GM21576 (cell line): ENCODE results near the gene IL2RA.

ENCODE experiments used
- ATAC-seq: cut with Tn5 transposase; IDR thresholded peaks from one replicate; pipeline ENCODE4 v1.9.1; 2021; ENCODE audit warnings: mild to moderate bottlenecking, moderate library complexity; ENCODE audit not compliant: unreplicated experiment

IL2RA gene

DNA sequence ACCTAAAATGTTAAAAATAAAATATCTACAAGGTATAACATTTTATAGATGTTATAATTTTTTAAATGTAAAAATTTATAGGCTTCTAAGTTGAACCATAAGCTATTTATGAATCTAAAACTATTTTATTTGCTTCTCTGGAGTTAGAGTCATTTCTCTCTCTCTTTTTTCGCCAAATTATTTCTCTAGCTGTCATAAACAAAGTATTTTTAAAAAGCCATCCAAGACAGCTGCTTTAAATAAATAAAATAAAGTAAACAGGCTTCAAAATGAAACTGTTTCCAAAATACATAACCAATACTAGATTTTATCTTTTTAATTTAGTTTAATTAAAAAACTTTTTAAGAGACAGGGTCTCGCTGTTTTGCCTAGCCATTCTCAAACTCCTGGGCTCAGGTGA is 72.4 kb downstream of the IL2RA start:
- ATAC-seq, result no peak

DNA sequence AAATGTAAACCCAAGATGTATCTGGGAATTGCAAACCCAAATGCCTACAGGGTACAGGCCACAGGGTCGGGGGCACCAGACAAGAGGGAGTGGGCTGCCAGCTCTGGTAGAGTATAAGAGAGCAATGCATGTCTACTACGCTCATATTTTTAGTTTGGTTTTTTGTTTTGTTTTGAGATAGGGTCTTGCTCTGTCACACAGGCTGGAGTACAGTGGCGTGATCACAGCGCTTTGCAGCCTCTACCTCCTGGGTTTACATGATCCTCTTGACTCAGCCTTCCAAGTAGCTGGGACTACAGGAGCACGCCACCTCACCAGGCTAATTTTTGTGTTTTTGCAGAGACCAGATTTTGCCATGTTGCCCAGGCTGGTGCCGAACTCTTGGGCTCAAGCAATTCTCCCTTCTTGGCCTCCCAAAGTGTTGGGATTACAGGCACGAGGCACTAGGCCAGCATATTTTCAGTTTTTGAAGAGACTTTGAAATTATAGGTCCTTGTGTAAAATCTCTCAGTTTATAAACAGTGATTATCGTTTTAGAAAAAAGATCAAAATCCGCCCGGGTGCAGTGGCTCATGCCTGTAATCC is 73.7 kb downstream of the IL2RA start:
- ATAC-seq, result no peak

DNA sequence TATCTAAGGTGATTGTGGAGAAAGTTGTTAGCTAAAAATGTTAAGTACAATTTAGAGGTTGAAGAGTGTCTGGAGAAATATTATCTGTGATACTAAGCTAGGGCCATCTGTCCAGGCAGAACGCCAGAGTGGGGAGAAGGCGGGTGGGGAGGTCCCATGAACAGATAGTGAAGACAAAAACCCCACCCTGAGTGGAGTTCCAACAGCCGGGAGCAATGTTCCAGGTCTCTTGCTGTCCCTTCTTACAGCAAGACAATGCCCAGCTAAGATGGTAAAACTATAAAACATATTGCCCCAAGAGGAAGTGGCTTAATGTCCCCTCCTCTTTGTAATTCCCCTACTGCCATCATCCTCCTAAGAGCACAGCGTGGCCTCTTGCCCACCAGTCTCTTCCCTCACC is 74.4 kb downstream of the IL2RA start:
- no peak for ATAC-seq

DNA sequence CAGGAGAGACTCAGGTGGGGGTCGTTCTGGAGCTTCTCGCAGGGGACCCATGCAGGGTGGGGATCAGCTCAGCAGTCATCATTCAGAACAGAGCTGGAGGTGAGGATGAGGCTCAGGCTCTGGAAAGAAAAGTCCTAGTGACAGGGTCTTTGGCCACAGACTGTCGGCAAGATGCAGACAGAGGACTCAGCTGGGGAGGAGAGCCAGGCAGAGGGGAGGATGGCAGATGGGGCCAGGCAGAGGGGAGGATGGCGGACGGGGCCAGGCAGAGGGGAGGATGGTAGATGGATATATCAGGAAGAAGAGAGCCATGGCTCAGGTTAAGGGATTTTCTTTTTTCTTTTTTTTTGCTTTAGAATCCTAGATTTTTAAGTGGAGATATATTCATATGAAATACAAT is 77.1 kb downstream of the IL2RA start:
- ATAC-seq, result no peak

DNA sequence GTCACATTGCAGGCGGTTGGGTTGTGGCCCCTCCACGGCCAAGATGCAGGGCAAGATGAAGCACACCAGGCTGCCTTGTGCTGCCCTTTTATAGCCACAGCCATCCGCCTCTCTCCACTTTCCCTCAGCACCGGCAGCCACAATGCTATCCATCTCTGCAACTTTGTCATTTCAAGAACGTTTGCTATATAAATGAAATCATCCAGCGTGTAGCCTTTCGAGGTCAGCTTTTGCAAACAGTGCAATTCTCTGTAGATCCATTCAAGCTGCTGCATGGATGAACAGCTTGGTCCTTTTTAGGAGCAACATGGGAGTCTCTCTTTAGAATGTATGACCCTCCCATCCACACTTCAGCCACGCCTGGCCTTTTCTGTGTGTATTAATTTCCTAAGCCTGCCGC is 78.4 kb downstream of the IL2RA start:
- ATAC-seq, result no peak

DNA sequence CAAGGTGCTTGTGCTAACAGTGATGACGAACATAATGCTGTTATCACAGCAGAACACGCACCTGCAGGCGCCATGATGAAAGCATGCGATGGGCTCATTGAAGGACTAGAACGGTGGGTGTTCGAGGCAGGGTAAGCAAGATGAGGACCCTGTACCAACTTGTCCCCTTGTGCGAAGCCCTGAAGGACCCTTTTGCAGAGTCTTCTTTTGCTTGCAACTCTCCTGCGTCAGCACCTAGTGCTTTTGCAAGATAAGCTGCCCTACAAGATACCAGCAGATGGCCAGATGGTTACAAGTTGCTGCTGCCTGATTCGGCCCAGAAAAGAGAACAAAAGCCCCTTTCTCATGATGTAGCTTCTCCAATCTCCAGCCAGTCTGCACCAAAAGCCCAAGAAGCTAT is 80.6 kb downstream of the IL2RA start:
- no peak for ATAC-seq

DNA sequence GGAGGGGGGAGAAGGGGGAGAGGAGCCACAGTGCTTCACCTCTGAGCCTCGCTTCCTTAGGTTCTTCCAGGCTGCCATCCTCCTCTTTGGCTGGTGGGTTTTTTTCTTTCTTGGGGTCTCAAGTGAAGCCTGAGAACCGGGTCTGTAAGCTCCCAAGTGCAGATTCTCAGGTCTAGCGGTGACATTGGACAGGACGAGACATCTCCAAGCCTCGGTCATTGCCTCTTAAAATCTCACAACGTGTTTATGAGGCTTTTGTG is 84.0 kb downstream of the IL2RA start:
- ATAC-seq, result no peak

DNA sequence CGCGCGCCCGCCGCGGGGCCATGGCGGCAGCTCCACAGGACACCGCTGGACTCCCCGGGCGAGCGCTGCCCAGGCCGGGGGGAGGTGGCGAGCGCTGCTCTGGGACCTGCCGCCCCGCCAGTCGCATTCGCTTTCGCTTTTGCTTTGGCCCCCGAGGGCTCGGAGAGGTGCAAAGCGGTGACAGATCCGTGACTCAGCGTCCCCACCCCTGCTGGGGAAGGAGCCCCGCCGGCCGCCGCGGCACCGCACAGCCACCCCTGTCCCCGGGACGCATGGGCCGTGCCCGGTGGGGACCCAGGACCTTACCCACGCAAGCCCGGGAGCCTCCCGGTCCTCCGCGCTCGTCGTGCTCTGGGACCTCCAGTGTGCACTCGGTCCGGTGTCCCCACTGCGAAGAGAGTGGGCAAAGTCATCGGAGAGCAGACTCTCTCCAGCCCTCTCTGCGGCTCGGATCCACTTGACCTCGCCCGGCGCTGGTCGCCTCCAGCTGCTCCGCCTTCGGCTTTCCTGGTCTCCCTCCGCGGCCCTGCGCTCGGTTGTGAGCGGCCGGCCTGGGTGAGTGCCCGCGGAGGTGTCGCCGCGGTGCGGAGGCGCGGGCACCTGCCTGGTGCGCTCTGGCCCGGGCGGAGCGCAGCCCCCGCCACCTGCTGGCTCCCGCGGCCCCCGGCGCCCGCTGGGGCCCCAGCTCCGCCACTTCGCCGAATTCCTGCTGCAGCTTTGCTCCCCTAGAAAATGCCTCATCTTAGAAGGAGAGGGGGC is 84.5 kb downstream of the IL2RA start, which contains the start of gene IL15RA:
Gene IL15RA, minus strand, starts transcription at position 73 of the 759 bp plus-strand sequence. Its CDS starts 51 bp downstream, at position 22.
- peak; percentile 57 for ATAC-seq

DNA sequence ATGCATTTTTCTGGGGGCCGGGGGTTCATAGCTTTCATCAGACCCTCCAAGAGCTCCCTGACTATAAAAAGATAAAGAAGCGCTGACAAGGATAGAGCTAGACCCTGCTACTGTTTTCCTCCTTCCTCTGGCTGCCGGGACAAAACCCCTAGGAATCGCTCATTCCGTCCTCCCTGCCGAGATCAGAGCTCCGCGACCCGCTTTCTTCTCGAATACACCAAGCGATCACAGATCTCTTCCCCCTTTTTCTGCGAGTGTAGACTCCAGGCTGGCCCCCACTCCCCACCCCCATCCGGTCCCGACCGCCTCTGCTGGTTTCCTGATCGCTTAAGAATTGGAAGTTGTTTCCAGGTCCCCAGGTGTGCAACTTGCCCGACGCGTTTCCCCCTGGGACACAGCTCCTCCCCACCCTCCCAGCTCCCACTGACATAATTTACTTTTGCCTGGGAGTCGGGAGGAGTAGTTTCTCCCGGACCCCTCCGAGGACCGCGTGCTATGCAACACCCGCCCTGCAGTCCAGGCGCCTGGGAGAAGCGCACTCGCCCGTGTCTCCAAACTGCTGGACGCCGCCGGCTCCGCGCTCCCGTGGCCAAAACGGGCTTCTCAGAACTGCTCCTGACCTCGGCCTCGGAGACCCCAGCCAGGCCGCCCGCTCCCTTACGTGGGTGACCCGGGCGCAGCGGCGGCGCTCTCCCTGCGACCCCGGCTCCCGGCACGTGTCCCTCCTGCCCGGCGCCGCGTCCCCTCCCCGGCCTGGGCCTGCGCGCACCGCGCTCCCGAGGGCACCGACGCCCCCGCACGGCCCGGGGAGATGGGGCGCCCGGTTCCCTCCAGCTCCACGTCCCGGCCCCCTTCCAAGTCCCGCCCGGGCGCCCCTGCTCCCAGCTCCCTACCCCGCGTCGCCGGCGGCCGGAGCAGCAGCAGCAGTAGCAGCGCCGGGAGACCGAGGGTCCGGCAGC is 85.4 kb downstream of the IL2RA start:
- ATAC-seq, result peak; percentile 11

DNA sequence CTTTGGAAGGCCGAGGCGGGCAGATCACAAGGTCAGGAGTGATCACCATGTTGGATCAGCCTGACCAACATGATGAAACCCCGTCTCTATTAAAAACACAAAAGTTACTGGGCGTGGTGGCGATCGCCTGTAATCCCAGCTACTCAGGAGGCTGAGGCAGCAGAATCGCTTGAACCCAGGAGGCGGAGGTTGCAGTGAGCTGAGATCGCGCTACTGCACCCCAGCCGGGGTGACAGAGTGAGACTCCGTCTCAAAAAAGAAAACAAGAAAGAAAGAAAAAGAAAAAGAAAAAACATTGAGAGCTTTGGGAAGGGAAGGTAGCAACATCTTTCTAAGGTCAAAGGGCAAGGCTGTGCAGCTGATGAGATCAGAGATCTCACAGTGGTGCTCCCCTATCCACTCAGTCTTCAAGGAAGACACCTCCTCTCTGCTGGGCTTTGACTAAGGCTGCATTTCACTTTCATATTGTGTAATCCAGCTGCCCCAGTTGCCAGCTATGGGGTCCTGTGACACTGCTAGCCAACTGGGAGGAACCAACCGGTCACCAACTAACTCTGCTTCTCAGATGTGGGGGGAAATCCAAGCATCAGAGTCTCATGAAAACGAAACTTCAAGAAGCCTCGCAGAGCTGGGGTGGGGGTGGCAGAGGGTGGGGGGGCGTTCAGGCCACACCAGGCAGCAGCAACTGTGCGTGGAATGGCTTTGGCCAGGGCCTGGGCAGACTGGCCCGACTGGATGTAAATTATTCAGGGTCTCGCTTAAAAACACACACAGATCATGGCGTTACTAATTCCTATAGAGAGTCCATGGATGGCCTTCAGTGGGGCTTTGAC is 86.3 kb downstream of the IL2RA start:
- peak; percentile 63 for ATAC-seq

DNA sequence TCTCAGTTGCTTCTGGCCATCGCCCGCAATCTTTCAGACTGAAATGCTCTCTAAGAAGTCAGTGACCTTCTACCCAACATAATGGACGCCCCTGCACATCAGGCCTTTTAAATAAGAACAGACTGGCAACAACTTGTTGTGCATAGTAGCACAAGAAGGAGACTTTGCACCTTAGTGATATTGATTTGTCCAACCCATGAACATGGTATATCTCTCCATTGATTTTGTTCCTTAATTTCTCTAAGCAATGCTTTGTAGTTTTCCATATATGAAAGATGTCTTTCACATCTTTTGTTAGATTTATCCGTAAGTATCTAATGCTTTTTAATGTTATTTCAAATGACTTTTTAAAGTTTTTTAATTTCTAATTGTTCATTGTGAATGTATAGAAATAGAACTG is 89.1 kb downstream of the IL2RA start:
- no peak for ATAC-seq

DNA sequence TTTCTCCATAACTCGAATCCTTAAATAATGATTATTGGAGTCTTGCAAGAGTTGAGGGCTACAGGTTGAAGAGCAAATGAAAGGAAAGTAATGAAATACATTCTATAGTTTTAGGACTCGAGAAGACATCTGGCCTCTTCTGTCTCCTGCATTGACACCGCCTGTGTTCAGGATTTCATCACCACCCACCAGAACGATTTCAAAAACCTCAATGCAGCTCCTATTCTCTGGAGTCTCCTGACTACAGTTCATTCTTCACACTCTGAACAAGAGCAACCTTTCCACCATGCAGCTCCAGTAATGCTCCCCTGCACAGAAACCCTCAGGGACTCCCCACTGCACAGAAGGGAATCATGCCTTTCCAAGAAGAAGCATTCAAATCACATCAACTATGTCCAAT is 90.3 kb downstream of the IL2RA start:
- ATAC-seq, result no peak

DNA sequence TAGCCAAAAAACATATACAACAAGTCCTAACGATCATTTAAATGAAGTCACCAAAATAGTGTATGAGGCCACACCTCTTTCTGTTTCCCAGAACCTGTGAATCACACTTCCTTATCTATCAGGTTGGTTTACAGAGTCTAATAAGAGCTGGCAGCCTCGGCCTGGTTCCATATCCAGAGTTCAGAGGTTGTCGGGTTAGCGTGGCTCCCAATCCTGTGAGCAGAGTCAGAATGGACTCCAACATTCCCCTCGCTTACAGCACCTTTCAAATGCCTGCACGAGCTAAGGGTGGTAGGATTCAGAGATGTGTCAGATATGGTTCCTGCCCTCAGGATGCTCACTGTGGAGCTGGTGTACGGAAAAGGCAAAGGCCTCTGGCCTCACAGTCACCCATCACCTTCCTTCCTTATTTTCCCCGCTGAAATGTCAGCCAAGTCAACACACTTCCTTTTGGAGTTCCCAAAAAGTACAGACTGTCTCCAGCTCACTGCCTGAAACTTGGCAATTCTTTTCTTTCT is 90.8 kb downstream of the IL2RA start:
- peak; percentile 32 for ATAC-seq

DNA sequence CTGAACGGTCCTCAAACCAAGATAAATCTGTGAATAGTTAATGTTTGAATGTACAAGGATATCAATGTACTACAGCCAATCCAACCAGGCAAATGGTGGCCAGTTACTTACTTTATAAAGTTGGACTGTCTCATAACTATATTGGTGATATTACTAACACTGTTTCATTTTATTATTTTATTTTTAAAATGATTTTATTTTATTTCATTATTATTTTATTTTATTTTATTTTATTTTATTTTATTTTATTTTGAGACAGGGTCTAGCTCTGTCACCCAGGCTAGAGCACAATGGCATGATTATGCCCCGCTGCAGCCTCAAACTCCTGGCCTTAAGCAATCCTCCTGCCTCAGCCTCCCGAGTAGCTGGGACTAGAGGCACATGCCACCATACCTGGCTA is 91.6 kb downstream of the IL2RA start:
- ATAC-seq, result no peak

DNA sequence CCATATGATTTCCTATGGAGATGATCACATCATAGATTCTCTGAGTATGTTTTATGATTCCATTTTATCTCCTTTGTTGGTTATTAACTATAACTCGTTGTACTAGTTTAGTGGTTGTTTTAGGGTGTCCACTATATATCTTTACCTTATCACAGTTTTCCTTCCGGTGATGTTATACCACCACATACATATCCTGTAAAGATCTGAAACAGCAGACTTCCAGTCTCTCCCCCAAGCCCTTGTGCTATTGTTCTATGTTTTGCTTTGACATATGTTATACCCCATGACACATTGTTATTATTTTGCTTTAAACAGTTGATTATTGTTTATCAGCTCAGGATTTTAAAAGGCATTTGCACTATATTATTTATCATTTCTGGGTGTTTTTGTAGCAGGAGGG is 92.1 kb downstream of the IL2RA start:
- ATAC-seq, result no peak

DNA sequence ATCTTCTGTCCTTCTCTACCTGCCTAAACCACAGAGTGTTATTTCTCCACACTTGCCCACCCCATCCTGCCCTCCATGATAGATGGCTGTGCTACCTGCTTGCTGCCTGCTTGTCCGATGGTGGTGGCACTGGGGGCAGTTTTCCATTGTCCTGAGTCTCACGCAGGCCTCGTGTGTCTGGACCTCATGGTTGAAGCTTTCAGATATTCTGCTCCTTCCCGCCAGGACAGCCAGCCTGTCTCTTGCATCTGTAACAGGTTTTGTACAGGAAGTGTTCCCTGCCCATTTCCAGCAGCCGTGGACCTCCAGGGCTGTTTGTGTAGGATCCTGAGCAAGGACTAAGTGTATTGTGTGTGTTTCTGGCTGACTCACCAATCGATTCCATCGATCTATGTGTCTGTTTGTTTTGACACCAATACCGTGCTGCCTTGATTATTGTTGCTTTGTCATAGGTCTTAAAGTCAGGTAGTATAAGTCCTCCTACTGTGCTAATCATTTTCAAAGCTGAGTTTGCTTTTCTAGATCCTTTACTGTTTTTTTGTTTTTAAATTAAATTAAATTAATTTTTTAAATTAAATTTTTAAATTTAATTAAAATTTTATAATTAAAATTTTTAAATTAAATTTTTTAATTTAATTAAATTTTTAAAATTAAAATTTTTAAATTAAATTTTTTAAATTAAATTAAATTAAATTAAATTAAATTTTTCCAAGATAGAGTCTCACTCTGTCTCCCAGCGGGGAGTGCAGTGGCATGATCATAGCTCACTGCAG is 93.3 kb downstream of the IL2RA start:
- ATAC-seq, result no peak

DNA sequence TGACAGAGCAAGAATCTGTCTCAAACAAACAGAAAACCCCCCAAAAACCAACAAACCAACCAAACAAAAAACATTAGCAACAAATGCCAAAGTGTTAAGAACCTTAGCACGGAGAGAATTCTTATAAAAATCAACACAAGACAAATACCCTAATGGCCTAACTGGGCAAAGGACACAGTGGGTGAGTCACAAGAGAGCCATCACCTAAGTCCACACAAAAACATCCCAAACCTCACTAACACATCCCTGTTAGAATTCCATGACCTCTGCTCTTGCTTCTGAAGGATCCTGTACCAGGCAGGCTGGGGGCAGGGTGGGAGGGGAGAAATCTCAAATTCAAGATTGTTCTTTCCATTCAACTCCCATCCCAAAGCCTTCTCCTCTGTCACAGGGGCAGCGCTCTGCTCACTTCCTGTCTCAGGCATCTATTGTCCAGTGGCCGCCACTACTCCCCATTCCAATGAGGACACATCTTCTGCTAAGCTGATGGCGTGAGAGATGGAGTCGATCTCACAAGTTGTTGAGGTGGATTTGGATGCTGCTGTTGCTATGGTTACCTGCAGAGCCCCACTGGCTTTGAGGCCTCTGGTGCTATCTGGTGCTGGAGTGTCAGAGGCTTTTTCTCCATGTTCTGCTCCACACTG is 94.0 kb downstream of the IL2RA start:
- ATAC-seq, result no peak

DNA sequence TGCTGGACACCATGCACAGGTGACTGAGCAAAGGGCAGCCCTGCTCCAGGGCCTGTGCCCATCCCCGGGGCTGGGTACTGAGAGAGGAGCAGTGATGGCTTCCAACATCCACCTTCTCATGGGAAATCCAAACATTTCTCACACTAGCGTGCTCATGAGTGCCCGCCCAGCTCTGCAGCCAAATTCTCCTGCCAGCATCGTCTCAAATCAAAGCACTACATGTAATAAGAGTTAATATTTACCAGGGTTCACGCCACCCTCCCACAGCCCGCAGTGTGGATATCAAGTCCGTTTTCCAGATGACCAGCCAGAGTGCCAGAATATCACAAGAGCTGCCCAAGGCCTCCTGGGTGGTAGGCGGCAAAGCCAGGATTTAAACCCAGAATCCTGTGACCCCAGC is 96.9 kb downstream of the IL2RA start:
- no peak for ATAC-seq

DNA sequence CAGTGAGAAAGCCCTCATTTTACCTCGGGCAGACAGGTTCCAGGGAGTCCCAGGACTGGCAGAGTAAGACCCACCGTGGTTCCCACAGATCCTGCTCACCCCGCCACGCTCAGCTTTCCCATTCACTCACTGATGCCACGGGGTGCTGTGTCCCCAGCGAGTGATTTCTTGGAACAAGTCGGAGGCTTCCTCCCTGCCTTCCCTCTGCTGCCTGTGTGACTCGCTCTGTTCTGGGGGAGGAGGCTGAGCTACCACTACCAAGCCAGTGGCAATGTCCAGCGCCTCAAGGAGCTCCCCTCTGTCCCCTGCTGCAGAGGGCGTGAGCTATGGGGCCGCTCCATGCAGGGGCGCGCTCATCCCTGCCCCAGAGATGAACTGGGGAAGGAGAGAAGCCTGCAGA is 97.4 kb downstream of the IL2RA start:
- no peak for ATAC-seq

DNA sequence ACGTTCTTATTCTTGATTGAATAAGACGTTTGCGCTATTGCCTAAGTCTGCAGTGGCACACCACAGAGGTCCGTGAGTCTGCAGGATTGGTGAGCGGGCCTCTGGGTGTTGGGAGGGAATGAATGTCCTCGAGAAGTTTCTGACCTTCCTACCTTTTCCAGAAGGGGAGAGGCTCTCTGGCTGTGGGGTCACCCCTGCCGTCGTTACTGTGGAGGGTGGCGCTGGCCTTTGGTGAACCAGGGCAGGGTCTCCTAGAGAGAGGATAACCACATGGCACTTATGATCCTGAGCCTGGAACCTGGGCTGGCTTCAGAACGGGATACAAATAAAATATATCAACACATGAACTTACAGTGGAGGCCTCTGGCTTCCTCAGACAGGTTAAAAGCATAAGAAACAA is 98.6 kb downstream of the IL2RA start:
- no peak for ATAC-seq
